H54 (cell line): ENCODE results near the gene PRR11.

Experiments used
- DNase-seq: peaks from one replicate; pipeline ENCODE4 v3.0.0; 2011; ENCODE audit warnings: low spot score, mixed read lengths; ENCODE audit not compliant: insufficient read length
- FAIRE-seq: peaks from 3 replicates; lab custom pipeline; 2011; peaks lifted over from hg19 to GRCh38; lab: Jason Lieb, UNC
- POLR2A ChIP-seq: IDR thresholded peaks from 2 replicates; pipeline ENCODE4 v1.6.1; 2011; ENCODE audit warnings: low read depth, mild to moderate bottlenecking, low read length

Gene PRR11

DNA sequence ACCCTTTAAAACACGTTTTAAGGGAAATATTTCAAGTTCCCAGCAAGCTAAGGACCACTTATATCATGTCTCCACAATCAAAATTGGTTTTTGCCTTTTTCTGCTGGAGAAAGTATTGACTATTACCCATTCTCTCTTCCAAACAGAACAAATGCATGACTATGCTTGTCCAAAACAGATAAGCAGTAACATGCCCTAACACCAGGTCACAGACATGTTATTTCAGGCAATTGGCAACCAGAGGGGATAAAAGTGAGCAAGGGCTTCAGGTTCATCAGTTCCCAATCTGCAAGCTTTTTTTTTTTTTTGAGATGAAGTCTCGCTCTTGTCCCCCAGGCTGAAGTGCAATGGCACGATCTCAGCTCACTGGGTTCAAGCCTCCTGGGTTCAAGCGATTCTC is 15.6 kb upstream of the PRR11 start:
- no peak for TF ChIP-seq POLR2A
- no peak for FAIRE-seq

DNA sequence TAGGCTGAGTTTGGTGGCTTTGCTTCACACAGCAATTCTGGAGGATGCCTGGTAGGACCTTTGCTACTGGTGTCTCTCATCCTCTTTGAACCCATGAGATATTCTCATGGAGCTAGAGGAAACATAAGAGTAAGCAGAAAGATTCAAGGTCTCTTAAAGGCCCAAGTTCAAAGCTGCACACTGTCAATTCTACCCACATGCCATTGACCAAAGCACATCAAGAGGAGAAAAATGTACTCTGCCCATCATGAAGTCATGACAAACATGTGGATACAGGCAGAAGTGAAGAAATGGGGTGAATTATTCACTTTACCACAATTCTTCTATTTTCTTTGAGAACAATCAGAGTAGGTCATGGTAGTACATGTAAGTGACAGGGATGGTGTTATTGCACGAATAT is 13.7 kb upstream of the PRR11 start:
- FAIRE-seq (no peak), DNase-seq (no peak)
- TF ChIP-seq POLR2A = no peak

More for the DNA sequence above, 15.6 kb upstream of the PRR11 start:
- DNase-seq = no peak

GRCh38 chr17:59145571-59146096 is 9.9 kb upstream of the PRR11 start:
- FAIRE-seq (no peak), DNase-seq (no peak)
- TF ChIP-seq POLR2A = no peak

DNA sequence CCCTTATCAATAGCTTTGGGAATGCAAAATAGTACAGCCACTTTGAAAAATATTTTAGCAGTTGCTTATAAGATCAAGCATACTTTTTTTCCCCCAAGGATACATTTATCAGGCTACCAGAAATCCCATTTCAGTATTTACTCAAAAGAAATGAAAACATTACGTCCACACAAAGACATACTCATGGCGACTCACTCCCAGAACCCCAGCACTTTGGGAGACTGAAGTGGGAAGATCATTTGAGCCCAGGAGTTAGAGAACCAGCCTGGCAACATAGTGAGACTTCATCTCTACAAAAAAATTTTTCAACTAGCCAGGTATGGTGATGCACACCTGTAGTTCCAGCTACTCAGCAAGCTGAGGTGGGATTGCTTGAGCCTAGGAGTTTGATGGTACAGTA is 6.5 kb upstream of the PRR11 start:
- no peak for DNase-seq
- no peak for TF ChIP-seq POLR2A
- peak; percentile 93 for FAIRE-seq

- FAIRE-seq = peak; percentile 92
- DNase-seq = peak; percentile 12
- no peak for TF ChIP-seq POLR2A
These were observed 5.6 kb upstream of the PRR11 start for GRCh38 chr17:59149841-59150511.

DNA sequence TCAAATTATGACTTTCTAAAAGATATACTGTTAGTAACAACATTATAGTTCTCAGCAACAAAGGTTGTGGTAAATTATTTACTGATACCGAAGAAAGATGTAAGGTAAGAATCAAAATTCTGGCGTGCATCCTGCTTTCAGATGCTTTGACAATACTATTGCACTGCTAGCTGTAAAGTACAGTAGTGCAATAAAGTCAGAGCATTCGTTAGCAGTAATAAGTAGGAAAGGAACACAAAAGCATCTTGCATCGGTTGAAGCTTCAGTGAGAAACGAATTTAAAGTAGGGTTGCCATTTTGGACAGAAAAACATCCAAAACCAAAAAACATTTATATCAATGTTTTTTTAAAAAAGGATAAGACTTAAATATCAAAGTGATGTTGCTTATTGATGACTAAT is 4.5 kb upstream of the PRR11 start:
- FAIRE-seq = no peak
- no peak for DNase-seq
- no peak for TF ChIP-seq POLR2A

GRCh38 chr17:59151591-59151990 is 4.0 kb upstream of the PRR11 start:
- no peak for TF ChIP-seq POLR2A
- DNase-seq = no peak

GRCh38 chr17:59152925-59153324 is 2.6 kb upstream of the PRR11 start:
- DNase-seq (no peak), FAIRE-seq (no peak)
- TF ChIP-seq POLR2A = no peak

More at GRCh38 chr17:59151591-59151990, 4.0 kb upstream of the PRR11 start:
- FAIRE-seq = no peak

- FAIRE-seq (no peak), DNase-seq (no peak)
- TF ChIP-seq POLR2A = no peak; the same call in 1 of the 2 replicates
These were observed 1.2 kb upstream of the PRR11 start for GRCh38 chr17:59154292-59154720.

- peak; percentile 68 for DNase-seq
- peak; percentile 51 for TF ChIP-seq POLR2A
- FAIRE-seq = peak; percentile 100
These were observed 666 bp upstream of the PRR11 start, which contains the start of gene SKA2 for GRCh38 chr17:59154721-59155438. SKA2 (minus strand) TSS chr17:59155186; CDS start chr17:59155163, 23 bp downstream.

GRCh38 chr17:59160157-59161025 is 4.8 kb downstream of the PRR11 start:
- DNase-seq = no peak
- FAIRE-seq = no peak
- no peak for TF ChIP-seq POLR2A

- TF ChIP-seq POLR2A = no peak
- DNase-seq = no peak
- FAIRE-seq = no peak
These were observed 5.9 kb downstream of the PRR11 start for GRCh38 chr17:59161477-59161876.

DNA sequence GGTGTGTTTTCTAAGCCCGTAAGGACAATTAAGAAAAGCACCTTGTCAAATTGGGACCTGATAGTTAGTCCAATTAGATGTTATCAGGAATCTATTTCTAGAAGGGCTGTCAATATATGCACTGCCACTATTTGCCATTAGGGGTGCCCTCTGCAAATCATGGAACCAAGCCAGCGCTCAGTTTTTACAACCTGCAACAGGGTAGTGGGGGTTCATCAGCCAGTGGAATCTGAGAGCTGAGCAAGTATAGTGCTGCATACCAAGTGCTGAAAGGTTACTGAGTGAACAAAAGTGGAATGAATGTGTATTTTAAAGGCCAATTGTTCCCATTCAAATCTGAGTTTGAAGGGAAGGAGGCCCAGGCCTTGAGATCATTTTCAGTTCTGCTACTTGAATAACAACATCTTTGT is 10.4 kb downstream of the PRR11 start:
- FAIRE-seq = peak; percentile 82
- peak; percentile 34 for DNase-seq
- no peak for TF ChIP-seq POLR2A

- TF ChIP-seq POLR2A = no peak
- FAIRE-seq (peak; percentile 81), DNase-seq (no peak)
These were observed 12.0 kb downstream of the PRR11 start for GRCh38 chr17:59167571-59168001.
